Measurements from ENCODE around the gene CFC1B.
"Not testable (repeated sequence)": the region's sequence is repeated elsewhere in the genome, so short reads cannot be mapped to it uniquely, and the experiment has no call there.

CFC1B gene

GRCh38 chr2:130571929-130572328 is 50.9 kb downstream of the CFC1B start:
- ATAC-seq = not testable (repeated sequence)

- ATAC-seq = not testable (repeated sequence)
These were observed 53.2 kb downstream of the CFC1B start for GRCh38 chr2:130574230-130574629.

- not testable (repeated sequence) for ATAC-seq
These were observed 55.3 kb downstream of the CFC1B start for GRCh38 chr2:130576209-130576784.

- ATAC-seq = not testable (repeated sequence)
These were observed 56.5 kb downstream of the CFC1B start for GRCh38 chr2:130577559-130577958.

All from SK-N-SH treated with all-trans-retinoic acid at 6 μM for 48 hours (cell line).